ENCODE results near the gene PTPRA. TPM values are rescaled to one million over a fixed set of nuclear protein-coding genes. Genes with fewer than 3 reads are reported as not detected.

PTPRA gene
- total and polyA plus RNA-seq, 2 donors (not counting 1 experiment from before 2014, with no cell fraction given) = 32.1 to 64.2 TPM

DNA sequence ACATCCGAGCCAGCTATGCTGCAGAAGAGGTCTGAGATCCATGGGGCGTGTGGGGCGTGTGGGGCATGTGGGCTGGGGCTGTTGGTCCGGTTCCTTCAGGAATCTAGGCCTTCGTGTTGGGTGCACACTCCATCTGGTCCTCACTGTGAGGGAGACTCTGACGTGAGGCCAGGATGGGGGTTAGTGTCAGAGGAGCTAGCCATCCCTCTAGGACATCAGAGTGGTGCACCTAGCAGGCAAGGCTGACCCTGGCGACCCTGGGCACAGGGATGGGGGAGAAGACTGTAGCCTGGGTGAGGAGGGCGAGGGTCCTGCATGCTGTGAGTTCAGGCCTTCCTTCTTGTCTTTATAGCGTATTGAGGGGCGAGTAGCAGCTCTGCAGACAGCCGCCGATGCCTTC lies 8.7 kb upstream of the PTPRA start:
- WGBS (ENCODE audit: insufficient coverage) = 100% methylated on average over 12 of the region's 12 CpGs

DNA sequence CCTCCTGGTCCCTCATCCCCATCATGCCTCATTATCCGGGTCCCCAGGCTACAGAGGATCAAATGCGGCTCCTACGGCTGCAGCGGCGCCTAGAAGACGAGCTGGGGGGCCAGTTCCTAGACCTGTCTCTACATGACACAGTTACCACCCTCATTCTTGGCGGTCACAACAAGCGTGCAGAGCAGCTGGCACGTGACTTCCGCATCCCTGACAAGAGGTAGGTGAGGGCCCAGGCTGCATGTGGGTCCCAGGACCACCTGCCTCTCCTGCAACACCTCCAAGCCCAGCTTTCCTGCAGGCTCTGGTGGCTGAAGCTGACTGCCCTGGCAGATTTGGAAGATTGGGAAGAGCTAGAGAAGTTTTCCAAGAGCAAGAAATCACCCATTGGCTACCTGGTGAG lies 8.2 kb upstream of the PTPRA start:
- no peaks in the 10 kb centered on the region for H3K9me3 Mint-ChIP-seq (ENCODE audit: insufficient read depth)
- Histone ChIP-seq H3K4me1 (ENCODE audit: control insufficient read depth in 2 of 2, insufficient read depth in 2 of 2, low read length in 2 of 2) (no peaks in the 10 kb centered on the region), H3K79me2 (ENCODE audit: control insufficient read depth, insufficient read depth, low read length) (peaks cover 7% of the 10 kb centered on the region), H3K4me2 (replicated peaks; ENCODE audit: low read depth, low read length, poor library complexity, severe bottlenecking) (no peak overlapping the region), H3K27ac (ENCODE audit: low read length in 2 of 2) (no peak overlapping the region), H3K27me3 (replicated peaks in 1 of 4; ENCODE audit: control extremely low read depth in 1 of 4, control insufficient read depth in 3 of 4, insufficient read depth in 4 of 4, low read length in 3 of 4) (no peaks in the 10 kb centered on the region), H2AFZ (ENCODE audit: insufficient read depth, low read depth, low read length, poor library complexity, severe bottlenecking) (no peak overlapping the region), H3K36me3 (replicated peaks in 1 of 2; ENCODE audit: control extremely low read depth in 1 of 2, control insufficient read depth in 1 of 2, extremely low read depth in 1 of 2, insufficient read depth in 2 of 2, low read length in 1 of 2) (peaks cover 0 to 38% of the 10 kb centered on the region in 2 experiments), H4K20me1 (ENCODE audit: control insufficient read depth, insufficient read depth, low read length, poor library complexity, severe bottlenecking) (peaks cover 3% of the 10 kb centered on the region), H3K9ac (ENCODE audit: low read length) (no peak overlapping the region), H3K9me3 (ENCODE audit: control extremely low read depth in 1 of 3, control insufficient read depth in 2 of 3, insufficient read depth in 1 of 3, low read length in 2 of 3) (no peaks in the 10 kb centered on the region), H3K4me3 (ENCODE audit: control extremely low read depth in 1 of 5, extremely low read depth in 1 of 5, insufficient read depth in 1 of 5, low read depth in 2 of 5, low read length in 4 of 5) (no peak overlapping the region)
- no peak overlapping the region for H3K27ac Mint-ChIP-seq
- 97% methylated on average over 10 of the region's 10 CpGs for WGBS (ENCODE audit: insufficient coverage)
- intact Hi-C loops (cut with micrococcal nuclease) = no loop called here
- ATAC-seq (ENCODE audit: low read depth) (no peak), DNase-seq (no peak)
- POLR2A ChIA-PET = no interaction called here
- H3K27me3 Mint-ChIP-seq = no peaks in the 10 kb centered on the region
- CTCF ChIA-PET = interaction anchor here (0.6 to 1.5 kb wide), 2 partner anchors 13 to 19 kb away, joined by 4 read pairs; no protein-coding TSS in a partner anchor
- H3K4me3 Mint-ChIP-seq = no peak overlapping the region
- H3K4me1 Mint-ChIP-seq = peaks cover 2% of the 10 kb centered on the region
- TF ChIP-seq, protein P1, sequence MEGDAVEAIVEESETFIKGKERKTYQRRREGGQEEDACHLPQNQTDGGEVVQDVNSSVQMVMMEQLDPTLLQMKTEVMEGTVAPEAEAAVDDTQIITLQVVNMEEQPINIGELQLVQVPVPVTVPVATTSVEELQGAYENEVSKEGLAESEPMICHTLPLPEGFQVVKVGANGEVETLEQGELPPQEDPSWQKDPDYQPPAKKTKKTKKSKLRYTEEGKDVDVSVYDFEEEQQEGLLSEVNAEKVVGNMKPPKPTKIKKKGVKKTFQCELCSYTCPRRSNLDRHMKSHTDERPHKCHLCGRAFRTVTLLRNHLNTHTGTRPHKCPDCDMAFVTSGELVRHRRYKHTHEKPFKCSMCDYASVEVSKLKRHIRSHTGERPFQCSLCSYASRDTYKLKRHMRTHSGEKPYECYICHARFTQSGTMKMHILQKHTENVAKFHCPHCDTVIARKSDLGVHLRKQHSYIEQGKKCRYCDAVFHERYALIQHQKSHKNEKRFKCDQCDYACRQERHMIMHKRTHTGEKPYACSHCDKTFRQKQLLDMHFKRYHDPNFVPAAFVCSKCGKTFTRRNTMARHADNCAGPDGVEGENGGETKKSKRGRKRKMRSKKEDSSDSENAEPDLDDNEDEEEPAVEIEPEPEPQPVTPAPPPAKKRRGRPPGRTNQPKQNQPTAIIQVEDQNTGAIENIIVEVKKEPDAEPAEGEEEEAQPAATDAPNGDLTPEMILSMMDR (IDR thresholded peaks at IDR 0.05) = no peak
- TF ChIP-seq EZH2 (IDR thresholded peaks at IDR 0.05; ENCODE audit: borderline replicate concordance, insufficient read depth, low read depth, low read length, poor library complexity, severe bottlenecking) = no peak

More for the DNA sequence above, 8.7 kb upstream of the PTPRA start:
- Histone ChIP-seq H2AFZ (ENCODE audit: insufficient read depth, low read depth, low read length, poor library complexity, severe bottlenecking) (no peak overlapping the region), H3K27me3 (replicated peaks in 1 of 4; ENCODE audit: control extremely low read depth in 1 of 4, control insufficient read depth in 3 of 4, insufficient read depth in 4 of 4, low read length in 3 of 4) (no peaks in the 10 kb centered on the region), H4K20me1 (ENCODE audit: control insufficient read depth, insufficient read depth, low read length, poor library complexity, severe bottlenecking) (peaks cover 8% of the 10 kb centered on the region), H3K27ac (ENCODE audit: low read length in 2 of 2) (no peak overlapping the region), H3K4me1 (ENCODE audit: control insufficient read depth in 2 of 2, insufficient read depth in 2 of 2, low read length in 2 of 2) (no peaks in the 10 kb centered on the region), H3K36me3 (replicated peaks in 1 of 2; ENCODE audit: control extremely low read depth in 1 of 2, control insufficient read depth in 1 of 2, extremely low read depth in 1 of 2, insufficient read depth in 2 of 2, low read length in 1 of 2) (peaks cover 0 to 38% of the 10 kb centered on the region in 2 experiments), H3K79me2 (ENCODE audit: control insufficient read depth, insufficient read depth, low read length) (peaks cover 11% of the 10 kb centered on the region), H3K4me2 (replicated peaks; ENCODE audit: low read depth, low read length, poor library complexity, severe bottlenecking) (no peak overlapping the region), H3K4me3 (ENCODE audit: control extremely low read depth in 1 of 5, extremely low read depth in 1 of 5, insufficient read depth in 1 of 5, low read depth in 2 of 5, low read length in 4 of 5) (no peak overlapping the region), H3K9me3 (ENCODE audit: control extremely low read depth in 1 of 3, control insufficient read depth in 2 of 3, insufficient read depth in 1 of 3, low read length in 2 of 3) (no peaks in the 10 kb centered on the region), H3K9ac (ENCODE audit: low read length) (no peak overlapping the region)
- ATAC-seq (ENCODE audit: low read depth) (no peak), DNase-seq (no peak)
- CTCF ChIA-PET = interaction anchor here (1.5 kb wide), 1 partner anchor 13 kb away, joined by 4 read pairs; no protein-coding TSS in a partner anchor
- TF ChIP-seq, protein P1 (IDR thresholded peaks at IDR 0.05) = no peak
- TF ChIP-seq EZH2 (IDR thresholded peaks at IDR 0.05; ENCODE audit: borderline replicate concordance, insufficient read depth, low read depth, low read length, poor library complexity, severe bottlenecking) = no peak
- Mint-ChIP-seq H3K9me3 (ENCODE audit: insufficient read depth) (no peaks in the 10 kb centered on the region), H3K27ac (no peak overlapping the region), H3K27me3 (no peaks in the 10 kb centered on the region), H3K4me1 (peaks cover 2% of the 10 kb centered on the region), H3K4me3 (no peak overlapping the region)
- POLR2A ChIA-PET = no interaction called here
- intact Hi-C loops (cut with micrococcal nuclease) = no loop called here
